Smooth muscle cell (in vitro differentiated cells): ENCODE data around the gene HOXC10. TPM values are rescaled to one million over a fixed set of nuclear protein-coding genes. Genes with fewer than 3 reads are reported as not detected.

Experiments used
- DNase-seq: peaks from one replicate; lab custom pipeline; 2025; ENCODE audit not compliant: unreplicated experiment; lab: John Stamatoyannopoulos, UW
- H2AFZ ChIP-seq: fragments of 200-600 bp; sonication (generic); 2 replicates; pipeline ENCODE4 v1.6.0; 2016; ENCODE audit warnings: antibody characterized with exemption, low read depth, mild to moderate bottlenecking
- H3F3A ChIP-seq: fragments of 200-600 bp; sonication (generic); 2 replicates; pipeline ENCODE4 v1.6.0; 2017; ENCODE audit warnings: antibody characterized with exemption, low read depth
- H3K27ac ChIP-seq: fragments of 200-600 bp; sonication (generic); 2 replicates; pipeline ENCODE4 v1.5.1; 2016; ENCODE audit warnings: low read depth, mild to moderate bottlenecking
- H3K27me3 ChIP-seq: fragments of 200-600 bp; sonication (generic); 2 replicates; pipeline ENCODE4 v1.6.1; 2016; ENCODE audit warnings: low read depth, mild to moderate bottlenecking
- H3K36me3 ChIP-seq: fragments of 200-600 bp; sonication (generic); 2 replicates; pipeline ENCODE4 v1.5.1; 2016; ENCODE audit warnings: low read depth
- H3K4me1 ChIP-seq: fragments of 200-600 bp; sonication (generic); 2 replicates; pipeline ENCODE4 v1.5.1; 2016; ENCODE audit warnings: low read depth
- H3K4me2 ChIP-seq: fragments of 200-600 bp; sonication (generic); 2 replicates; pipeline ENCODE4 v1.6.0; 2016; ENCODE audit warnings: mild to moderate bottlenecking
- H3K4me3 ChIP-seq: fragments of 200-600 bp; sonication (generic); 2 replicates; pipeline ENCODE4 v1.5.1; 2016; ENCODE audit warnings: mild to moderate bottlenecking
- H3K79me2 ChIP-seq: fragments of 200-600 bp; sonication (generic); 2 replicates; pipeline ENCODE4 v1.6.0; 2016; ENCODE audit warnings: low read depth, mild to moderate bottlenecking
- H3K9ac ChIP-seq: fragments of 200-600 bp; sonication (generic); 2 replicates; pipeline ENCODE4 v1.6.0; 2016; ENCODE audit warnings: low read depth
- H3K9me3 ChIP-seq: fragments of 200-600 bp; sonication (generic); replicated peaks from 2 replicates; pipeline ENCODE4 v1.5.1; 2016; ENCODE audit warnings: low read depth
- H4K20me1 ChIP-seq: fragments of 200-600 bp; sonication (generic); 2 replicates; pipeline ENCODE4 v1.6.0; 2016; ENCODE audit warnings: low read depth
- WGBS: methylation state at CpG from one replicate; pipeline ENCODE4 v1.1.7; 2016; ENCODE audit warnings: low lambda C conversion rate; 5-methylcytosine and 5-hydroxymethylcytosine counted together
- polyA plus RNA-seq: library from polyadenylated mRNA; unstranded; fragments of >200 nt; fragmentation: Nextera tagmentation; extraction: Ambion mirVana; gene quantifications from 2 replicates; pipeline ENCODE4 v1.2.1, GENCODE V29; 2016
- total RNA-seq: library from RNA; depleted of rRNA; stranded (reverse); fragments of >200 nt; gene quantifications from 2 replicates; pipeline ENCODE4 v1.2.3, GENCODE V29; 2014
- TF ChIP-seq, protein P1 (sequence below): fragments of 200-600 bp; sonication (generic); IDR thresholded peaks from 2 replicates; pipeline ENCODE4 v1.5.1; 2017; ENCODE audit warnings: borderline replicate concordance, mild to moderate bottlenecking, antibody characterized with exemption; ENCODE audit not compliant: insufficient read depth, poor library complexity, severe bottlenecking

HOXC10 gene
- total and polyA plus RNA-seq, 2 experiments from 2014 or later: 0.66 TPM; not detected in 1

DNA sequence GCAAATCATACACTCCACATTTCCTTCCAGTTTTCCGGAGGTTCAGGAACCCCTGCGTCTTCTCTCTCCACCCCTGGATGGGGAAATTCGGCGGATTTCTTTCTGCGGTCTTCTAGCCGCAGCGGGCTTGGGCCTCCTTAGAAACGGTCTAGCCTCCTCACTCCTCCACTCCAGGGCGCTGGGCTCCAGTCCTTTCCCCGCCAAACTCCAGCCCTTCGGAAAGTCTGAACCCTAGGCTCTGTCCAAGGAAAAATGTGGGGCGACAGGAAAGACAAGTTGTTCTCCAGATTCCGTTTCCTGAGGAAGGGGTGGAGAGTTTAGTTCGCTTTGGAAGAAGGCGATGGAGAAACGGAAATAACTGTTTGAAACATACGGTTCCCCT, 1.4 kb upstream of the HOXC10 start:
- Histone ChIP-seq H3K4me3 (no peak overlapping the region), H3K79me2 (no peaks in the 10 kb centered on the region), H3K4me2 (no peak overlapping the region), H3K27me3 (peaks cover 100% of the 10 kb centered on the region), H3K27ac (no peak overlapping the region), H2AFZ (no peak overlapping the region), H4K20me1 (no peaks in the 10 kb centered on the region), H3K9me3 (no peaks in the 10 kb centered on the region), H3K4me1 (no peaks in the 10 kb centered on the region), H3K36me3 (no peaks in the 10 kb centered on the region), H3K9ac (no peak overlapping the region), H3F3A (no peaks in the 10 kb centered on the region)
- TF ChIP-seq, protein P1, sequence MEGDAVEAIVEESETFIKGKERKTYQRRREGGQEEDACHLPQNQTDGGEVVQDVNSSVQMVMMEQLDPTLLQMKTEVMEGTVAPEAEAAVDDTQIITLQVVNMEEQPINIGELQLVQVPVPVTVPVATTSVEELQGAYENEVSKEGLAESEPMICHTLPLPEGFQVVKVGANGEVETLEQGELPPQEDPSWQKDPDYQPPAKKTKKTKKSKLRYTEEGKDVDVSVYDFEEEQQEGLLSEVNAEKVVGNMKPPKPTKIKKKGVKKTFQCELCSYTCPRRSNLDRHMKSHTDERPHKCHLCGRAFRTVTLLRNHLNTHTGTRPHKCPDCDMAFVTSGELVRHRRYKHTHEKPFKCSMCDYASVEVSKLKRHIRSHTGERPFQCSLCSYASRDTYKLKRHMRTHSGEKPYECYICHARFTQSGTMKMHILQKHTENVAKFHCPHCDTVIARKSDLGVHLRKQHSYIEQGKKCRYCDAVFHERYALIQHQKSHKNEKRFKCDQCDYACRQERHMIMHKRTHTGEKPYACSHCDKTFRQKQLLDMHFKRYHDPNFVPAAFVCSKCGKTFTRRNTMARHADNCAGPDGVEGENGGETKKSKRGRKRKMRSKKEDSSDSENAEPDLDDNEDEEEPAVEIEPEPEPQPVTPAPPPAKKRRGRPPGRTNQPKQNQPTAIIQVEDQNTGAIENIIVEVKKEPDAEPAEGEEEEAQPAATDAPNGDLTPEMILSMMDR: no peak
- no peak for DNase-seq
- 20% methylated on average over 17 of the region's 17 CpGs for WGBS

DNA sequence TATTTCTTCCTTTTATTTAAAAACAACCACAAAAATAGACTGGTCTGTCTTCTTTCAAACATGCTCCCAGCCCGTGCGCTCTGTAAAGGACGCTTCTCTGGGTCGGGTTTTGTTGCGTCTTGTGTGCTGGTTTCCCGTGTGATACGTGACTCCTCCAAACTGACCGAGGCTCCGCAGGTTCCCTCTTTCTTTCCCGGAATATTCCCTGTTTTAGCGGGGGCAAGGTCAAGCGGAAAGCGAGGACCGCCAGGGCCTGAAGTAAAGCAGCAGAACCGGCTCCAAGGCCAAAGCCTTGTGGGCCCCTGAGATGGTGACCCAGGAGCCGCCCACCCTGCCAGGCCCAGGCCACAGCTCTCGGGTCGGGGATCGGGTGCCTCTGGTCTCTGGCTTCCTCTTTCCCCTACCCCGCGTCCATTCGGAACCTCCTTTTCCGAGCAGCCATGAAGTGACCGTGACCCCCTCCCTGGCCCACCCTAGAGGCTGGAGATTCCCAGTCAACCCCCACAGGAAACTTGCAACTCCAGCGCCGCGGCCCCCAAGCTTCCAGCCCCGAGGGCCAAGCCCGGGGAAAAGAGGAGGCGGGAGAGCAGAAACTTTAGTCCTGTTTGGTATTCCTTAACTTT, 885 bp upstream of the HOXC10 start:
- Histone ChIP-seq H3K27me3 (peaks cover 100% of the 10 kb centered on the region), H3K4me2 (no peak overlapping the region), H3F3A (no peaks in the 10 kb centered on the region), H3K9ac (no peak overlapping the region), H3K4me3 (no peak overlapping the region), H3K27ac (no peak overlapping the region), H3K36me3 (no peaks in the 10 kb centered on the region), H2AFZ (no peak overlapping the region), H3K9me3 (no peaks in the 10 kb centered on the region), H3K79me2 (no peaks in the 10 kb centered on the region), H3K4me1 (no peaks in the 10 kb centered on the region), H4K20me1 (no peaks in the 10 kb centered on the region)
- TF ChIP-seq, protein P1: no peak
- no peak for DNase-seq
- 17% methylated on average over 29 of the region's 30 CpGs for WGBS

DNA sequence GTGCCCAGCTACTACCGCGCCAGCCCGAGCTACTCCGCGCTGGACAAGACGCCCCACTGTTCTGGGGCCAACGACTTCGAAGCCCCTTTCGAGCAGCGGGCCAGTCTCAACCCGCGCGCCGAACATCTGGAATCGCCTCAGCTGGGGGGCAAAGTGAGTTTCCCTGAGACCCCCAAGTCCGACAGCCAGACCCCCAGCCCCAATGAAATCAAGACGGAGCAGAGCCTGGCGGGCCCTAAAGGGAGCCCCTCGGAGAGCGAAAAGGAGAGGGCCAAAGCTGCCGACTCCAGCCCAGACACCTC, 697 bp downstream of the HOXC10 start:
- no peak overlapping the region for H2AFZ ChIP-seq

More for the DNA sequence above, 697 bp downstream of the HOXC10 start:
- Histone ChIP-seq H3K36me3 (no peaks in the 10 kb centered on the region), H3K79me2 (no peaks in the 10 kb centered on the region), H3K4me2 (peak overlapping the region; percentile 80), H3F3A (no peaks in the 10 kb centered on the region), H3K27ac (no peak overlapping the region), H3K9me3 (no peaks in the 10 kb centered on the region), H3K27me3 (peaks cover 100% of the 10 kb centered on the region), H3K4me3 (peak overlapping the region; percentile 11), H3K9ac (no peak overlapping the region), H4K20me1 (no peaks in the 10 kb centered on the region), H3K4me1 (no peaks in the 10 kb centered on the region)
- TF ChIP-seq, protein P1: no peak
- 21% methylated on average over 21 of the region's 21 CpGs for whole genome bisulfite sequencing
- DNase-seq: no peak
